H9 (cell line): ENCODE data around the gene SOBP. TPM values are rescaled to one million over a fixed set of nuclear protein-coding genes. Genes with fewer than 3 reads are reported as not detected.

Experiments used
- DNase-seq: peaks from one replicate; pipeline ENCODE4 v3.0.0-alpha.2; 2017
- H2AFZ ChIP-seq: one replicate; pipeline ENCODE4 v1.6.1; 2013; ENCODE audit warnings: mild to moderate bottlenecking, low read length, control low read depth, moderate library complexity
- H2AK5ac ChIP-seq: 2 replicates; pipeline ENCODE4 v1.6.1; 2013; ENCODE audit warnings: low read length, control low read depth, mixed read lengths; ENCODE audit not compliant: insufficient read length
- H2BK120ac ChIP-seq: one replicate; pipeline ENCODE4 v1.6.1; 2013; ENCODE audit warnings: low read depth, mild to moderate bottlenecking, low read length, control low read depth, inconsistent platforms; ENCODE audit not compliant: poor library complexity, severe bottlenecking
- H2BK12ac ChIP-seq: 2 replicates; pipeline ENCODE4 v1.6.1; 2013; ENCODE audit warnings: low read length, control low read depth, mixed read lengths, low read depth; ENCODE audit not compliant: insufficient read length
- H2BK15ac ChIP-seq: 2 replicates; pipeline ENCODE4 v1.6.1; 2013; ENCODE audit warnings: low read depth, low read length, control low read depth
- H2BK20ac ChIP-seq: one replicate; pipeline ENCODE4 v1.6.1; 2013; ENCODE audit warnings: low read depth, mild to moderate bottlenecking, low read length, control low read depth, inconsistent platforms; ENCODE audit not compliant: poor library complexity, severe bottlenecking
- H2BK5ac ChIP-seq: 2 replicates; pipeline ENCODE4 v1.6.1; 2013; ENCODE audit warnings: low read length, control low read depth, mixed read lengths; ENCODE audit not compliant: insufficient read length
- H3K14ac ChIP-seq: 2 replicates; pipeline ENCODE4 v1.6.1; 2013; ENCODE audit warnings: low read length, control low read depth; ENCODE audit not compliant: insufficient read depth
- H3K18ac ChIP-seq: 2 replicates; pipeline ENCODE4 v1.6.1; 2013; ENCODE audit warnings: low read depth, mild to moderate bottlenecking, mixed read lengths, low read length, control low read depth; ENCODE audit not compliant: insufficient read length
- H3K23ac ChIP-seq: 2 replicates; pipeline ENCODE4 v1.6.1; 2013; ENCODE audit warnings: low read length, control low read depth, mixed read lengths, low read depth; ENCODE audit not compliant: insufficient read length
- H3K23me2 ChIP-seq: 2 replicates; pipeline ENCODE4 v1.6.1; 2013; ENCODE audit warnings: low read depth, mild to moderate bottlenecking, mixed read lengths, low read length, control low read depth; ENCODE audit not compliant: insufficient read length, poor library complexity, severe bottlenecking
- H3K27ac ChIP-seq: 2 replicates; pipeline ENCODE4 v1.5.1; 2013; ENCODE audit warnings: low read length, control low read depth, mixed read lengths, low read depth; ENCODE audit not compliant: insufficient read length
- H3K27me3 ChIP-seq: 2 replicates; pipeline ENCODE4 v1.6.1; 2013; ENCODE audit warnings: low read length, control low read depth, inconsistent platforms; ENCODE audit not compliant: insufficient read depth
- H3K4ac ChIP-seq: 2 replicates; pipeline ENCODE4 v1.6.1; 2013; ENCODE audit warnings: low read depth, mild to moderate bottlenecking, control low read depth, inconsistent platforms, low read length, moderate library complexity
- H3K4me1 ChIP-seq: 2 replicates; pipeline ENCODE4 v1.6.1; 2013; ENCODE audit warnings: low read length, control low read depth, inconsistent platforms; ENCODE audit not compliant: insufficient read depth
- H3K4me2 ChIP-seq: 2 replicates; pipeline ENCODE4 v1.6.1; 2013; ENCODE audit warnings: low read length, control low read depth, mixed read lengths; ENCODE audit not compliant: insufficient read length, insufficient read depth
- H3K56ac ChIP-seq: 2 replicates; pipeline ENCODE4 v1.6.1; 2013; ENCODE audit warnings: low read depth, mild to moderate bottlenecking, mixed read lengths, low read length, control low read depth; ENCODE audit not compliant: insufficient read length
- H3K79me1 ChIP-seq: 2 replicates; pipeline ENCODE4 v1.6.1; 2013; ENCODE audit warnings: low read depth, mild to moderate bottlenecking, moderate library complexity, low read length, control low read depth, inconsistent platforms; ENCODE audit not compliant: insufficient read depth, poor library complexity, severe bottlenecking
- H3K79me2 ChIP-seq: 2 replicates; pipeline ENCODE4 v1.6.1; 2013; ENCODE audit warnings: low read length, control low read depth, inconsistent platforms; ENCODE audit not compliant: insufficient read depth
- H3K9ac ChIP-seq: 2 replicates; pipeline ENCODE4 v1.6.1; 2013; ENCODE audit warnings: low read length, control low read depth, mixed read lengths; ENCODE audit not compliant: insufficient read length; ENCODE audit errors: extremely low read depth
- H3K9me3 ChIP-seq: one replicate; pipeline ENCODE4 v1.6.1; 2013; ENCODE audit warnings: low read depth, low read length, inconsistent platforms; ENCODE audit not compliant: control insufficient read depth
- H3T11ph ChIP-seq: one replicate; pipeline ENCODE4 v1.6.1; 2013; ENCODE audit warnings: mild to moderate bottlenecking, low read length, control low read depth, inconsistent platforms
- H4K20me1 ChIP-seq: one replicate; pipeline ENCODE4 v1.6.1; 2013; ENCODE audit not compliant: control insufficient read depth, insufficient read length, insufficient read depth
- H4K5ac ChIP-seq: 2 replicates; pipeline ENCODE4 v1.6.1; 2013; ENCODE audit warnings: low read depth, mild to moderate bottlenecking, mixed read lengths, low read length, control low read depth; ENCODE audit not compliant: insufficient read length
- H4K8ac ChIP-seq: replicated peaks from 2 replicates; pipeline ENCODE4 v1.6.1; 2013; ENCODE audit warnings: low read length, control low read depth, mixed read lengths, low read depth; ENCODE audit not compliant: insufficient read length
- H4K91ac ChIP-seq: 2 replicates; pipeline ENCODE4 v1.6.1; 2013; ENCODE audit warnings: low read depth, mild to moderate bottlenecking, moderate library complexity, mixed read lengths, low read length, control low read depth; ENCODE audit not compliant: insufficient read length
- H3K27ac Mint-ChIP-seq, 3 experiments: 2 replicates in 2 of 3; 3 replicates in 1 of 3; pipeline ENCODE4 v1.8.0; 2020 to 2021; ENCODE audit warnings: mixed read lengths in 3 of 3, mild to moderate bottlenecking in 1 of 3, moderate library complexity in 1 of 3
- H3K27me3 Mint-ChIP-seq: 2 replicates; pipeline ENCODE4 v1.8.0; 2021; ENCODE audit warnings: low read depth, mild to moderate bottlenecking, moderate library complexity, mixed read lengths
- H3K36me3 Mint-ChIP-seq, 3 experiments: 2 replicates in 2 of 3; 3 replicates in 1 of 3; pipeline ENCODE4 v1.8.0; 2020 to 2021; ENCODE audit warnings: low read depth in 3 of 3, mixed read lengths in 3 of 3; ENCODE audit not compliant: insufficient read depth in 1 of 3
- H3K4me1 Mint-ChIP-seq, 2 experiments: 2 replicates each; pipeline ENCODE4 v1.8.0; 2020; ENCODE audit warnings: mixed read lengths in 2 of 2
- H3K4me3 Mint-ChIP-seq, 2 experiments: 2 replicates in 1 of 2; 3 replicates in 1 of 2; pipeline ENCODE4 v1.8.0; 2020 to 2021; ENCODE audit warnings: mild to moderate bottlenecking in 2 of 2, mixed read lengths in 2 of 2, moderate library complexity in 1 of 2
- H3K9me3 Mint-ChIP-seq, 2 experiments: 2 replicates in 1 of 2; 3 replicates in 1 of 2; pipeline ENCODE4 v1.8.0; 2020; ENCODE audit warnings: mild to moderate bottlenecking in 2 of 2, mixed read lengths in 2 of 2, moderate library complexity in 1 of 2
- WGBS: extraction: QIAGEN DNeasy Blood & Tissue Kit; methylation state at CpG from one replicate; pipeline ENCODE4 v1.1.7; 2013; ENCODE audit warnings: missing lambda C conversion rate, low lambda C conversion rate, mixed read lengths; ENCODE audit not compliant: insufficient read length; ENCODE audit errors: extremely low coverage; 5-methylcytosine and 5-hydroxymethylcytosine counted together
- total RNA-seq: library from RNA; stranded (reverse); gene quantifications from 2 replicates; pipeline ENCODE4 v1.2.1, GENCODE V29; 2021
- TF ChIP-seq, protein P1 (sequence below): fragments of 200-600 bp; sonication (generic); conservative IDR thresholded peaks from 3 replicates; pipeline ENCODE4 v1.8.0; 2021; ENCODE audit warnings: antibody characterized with exemption, mild to moderate bottlenecking

SOBP gene
- total RNA-seq, 1 experiment from 2014 or later = 4.3 TPM

DNA sequence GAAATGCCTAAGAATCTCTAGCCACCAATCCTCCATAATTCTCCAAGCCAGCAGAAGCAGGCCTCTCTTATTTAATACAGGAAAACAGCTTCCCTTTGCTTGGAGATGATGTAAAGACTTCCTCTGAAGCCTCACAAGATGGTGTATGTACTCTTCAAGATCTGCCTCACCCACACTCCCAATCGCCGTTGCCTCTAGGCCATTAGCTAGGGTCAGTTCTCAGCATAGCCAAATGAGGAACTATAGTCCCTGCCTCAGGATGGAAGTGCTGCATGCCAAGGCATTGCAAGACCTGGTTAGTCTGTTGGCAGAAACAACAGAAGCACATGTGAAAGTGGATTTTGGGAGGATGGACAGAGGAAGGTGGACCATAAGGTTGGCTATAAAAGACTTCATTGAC lies 195.1 kb downstream of the SOBP start:
- H2AK5ac ChIP-seq = no peak overlapping the region
- H2BK120ac ChIP-seq = no peak overlapping the region
- H3K23me2 ChIP-seq = no peaks in the 10 kb centered on the region
- H3K9ac ChIP-seq = no peak overlapping the region
- H3K4ac ChIP-seq = no peak overlapping the region
- no peaks in the 10 kb centered on the region for H3K79me1 ChIP-seq
- H3K4me2 ChIP-seq = no peak overlapping the region
- no peak overlapping the region for H2BK15ac ChIP-seq
- H3K9me3 ChIP-seq = no peaks in the 10 kb centered on the region
- no peak overlapping the region for H2BK12ac ChIP-seq
- H4K5ac ChIP-seq = no peak overlapping the region
- no peak overlapping the region for H2AFZ ChIP-seq
- Mint-ChIP-seq H3K27me3 (no peaks in the 10 kb centered on the region; the same call in 1 of the 2 replicates), H3K36me3 (peaks cover 0 to 14% (median 0%) of the 10 kb centered on the region in 3 experiments; a peak in 4 of 7 replicates), H3K4me3 (no peak overlapping the region), H3K27ac (no peak overlapping the region), H3K4me1 (peaks cover 4 to 5% of the 10 kb centered on the region in 2 experiments; a peak in 3 of 4 replicates), H3K9me3 (peaks cover 6 to 25% of the 10 kb centered on the region in 2 experiments; a peak in 4 of 5 replicates)
- H3T11ph ChIP-seq = no peak overlapping the region
- no peaks in the 10 kb centered on the region for H3K4me1 ChIP-seq
- no peak overlapping the region for H4K91ac ChIP-seq
- no peak overlapping the region for H2BK20ac ChIP-seq
- DNase-seq = peak; percentile 0
- H4K8ac ChIP-seq = no peak overlapping the region
- no peak overlapping the region for H2BK5ac ChIP-seq
- no peak overlapping the region for H3K56ac ChIP-seq
- H3K79me2 ChIP-seq = no peaks in the 10 kb centered on the region
- no peak overlapping the region for H3K18ac ChIP-seq
- H3K14ac ChIP-seq = no peak overlapping the region
- H3K23ac ChIP-seq = no peak overlapping the region
- no peak overlapping the region for H3K27ac ChIP-seq
- TF ChIP-seq, protein P1, sequence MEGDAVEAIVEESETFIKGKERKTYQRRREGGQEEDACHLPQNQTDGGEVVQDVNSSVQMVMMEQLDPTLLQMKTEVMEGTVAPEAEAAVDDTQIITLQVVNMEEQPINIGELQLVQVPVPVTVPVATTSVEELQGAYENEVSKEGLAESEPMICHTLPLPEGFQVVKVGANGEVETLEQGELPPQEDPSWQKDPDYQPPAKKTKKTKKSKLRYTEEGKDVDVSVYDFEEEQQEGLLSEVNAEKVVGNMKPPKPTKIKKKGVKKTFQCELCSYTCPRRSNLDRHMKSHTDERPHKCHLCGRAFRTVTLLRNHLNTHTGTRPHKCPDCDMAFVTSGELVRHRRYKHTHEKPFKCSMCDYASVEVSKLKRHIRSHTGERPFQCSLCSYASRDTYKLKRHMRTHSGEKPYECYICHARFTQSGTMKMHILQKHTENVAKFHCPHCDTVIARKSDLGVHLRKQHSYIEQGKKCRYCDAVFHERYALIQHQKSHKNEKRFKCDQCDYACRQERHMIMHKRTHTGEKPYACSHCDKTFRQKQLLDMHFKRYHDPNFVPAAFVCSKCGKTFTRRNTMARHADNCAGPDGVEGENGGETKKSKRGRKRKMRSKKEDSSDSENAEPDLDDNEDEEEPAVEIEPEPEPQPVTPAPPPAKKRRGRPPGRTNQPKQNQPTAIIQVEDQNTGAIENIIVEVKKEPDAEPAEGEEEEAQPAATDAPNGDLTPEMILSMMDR = no peak
- WGBS = no CpG with 5 or more reads among the region's 2 CpGs
- no peaks in the 10 kb centered on the region for H3K27me3 ChIP-seq
- peaks cover 2% of the 10 kb centered on the region for H4K20me1 ChIP-seq
